ENCODE measurements around the gene OR10A6. TPM values are rescaled to one million over a fixed set of nuclear protein-coding genes. Genes with fewer than 3 reads are reported as not detected.

OR10A6 gene
- total RNA-seq, 1 donor from 2014 or later, result not detected

GRCh38 chr11:7969756-7970646 is 38.9 kb upstream of the OR10A6 start:
- DNase-seq (no peak), ATAC-seq (no peak)
- H3K27me3 ChIP-seq, result no peaks in the 10 kb centered on the region
- H3K36me3 ChIP-seq, result no peaks in the 10 kb centered on the region
- H3K9me3 ChIP-seq, result no peaks in the 10 kb centered on the region
- H3K4me3 ChIP-seq, result no peak overlapping the region
- no peak for TF ChIP-seq CTCF (IDR thresholded peaks at IDR 0.05)
- no peaks in the 10 kb centered on the region for H3K4me1 ChIP-seq
- H3K27ac ChIP-seq, result no peak overlapping the region
- intact Hi-C loops (cut with DNase I), result no loop called here

- DNase-seq (no peak), ATAC-seq (no peak)
- no peaks in the 10 kb centered on the region for H3K4me1 ChIP-seq
- H3K4me3 ChIP-seq, result no peak overlapping the region
- H3K36me3 ChIP-seq, result no peaks in the 10 kb centered on the region
- no peaks in the 10 kb centered on the region for H3K27me3 ChIP-seq
- H3K9me3 ChIP-seq, result no peaks in the 10 kb centered on the region
- TF ChIP-seq CTCF (IDR thresholded peaks at IDR 0.05), result no peak
- intact Hi-C loops (cut with DNase I), result no loop called here
- no peak overlapping the region for H3K27ac ChIP-seq
These were observed 37.6 kb upstream of the OR10A6 start for GRCh38 chr11:7968686-7969085.

GRCh38 chr11:7967826-7968225 is 36.8 kb upstream of the OR10A6 start:
- H3K4me1 ChIP-seq, result no peaks in the 10 kb centered on the region
- no peak for DNase-seq
- no peak for TF ChIP-seq CTCF (IDR thresholded peaks at IDR 0.05)
- H3K27ac ChIP-seq, result no peak overlapping the region
- H3K27me3 ChIP-seq, result no peaks in the 10 kb centered on the region
- no peak for ATAC-seq
- no peaks in the 10 kb centered on the region for H3K9me3 ChIP-seq
- no peaks in the 10 kb centered on the region for H3K36me3 ChIP-seq
- H3K4me3 ChIP-seq, result no peak overlapping the region
- intact Hi-C loops (cut with DNase I), result no loop called here

- Histone ChIP-seq H3K4me3 (no peak overlapping the region), H3K4me1 (no peaks in the 10 kb centered on the region), H3K36me3 (no peaks in the 10 kb centered on the region), H3K27me3 (no peaks in the 10 kb centered on the region), H3K27ac (no peak overlapping the region), H3K9me3 (no peaks in the 10 kb centered on the region)
- intact Hi-C loops (cut with DNase I), result no loop called here
- DNase-seq (no peak), ATAC-seq (no peak)
- no peak for TF ChIP-seq CTCF (IDR thresholded peaks at IDR 0.05)
These were observed 36.0 kb upstream of the OR10A6 start for GRCh38 chr11:7967097-7967496.

GRCh38 chr11:7965386-7965785 is 34.3 kb upstream of the OR10A6 start, which contains the start of gene NLRP10:
Gene NLRP10, minus strand, starts transcription at chr11:7965447. Its CDS starts 1,952 bp downstream, at chr11:7963495.
- DNase-seq, result no peak
- Histone ChIP-seq H3K27me3 (peaks cover 6% of the 10 kb centered on the region), H3K4me3 (no peak within 1 kb of the TSS), H3K27ac (no peak within 1 kb of the TSS), H3K4me1 (no peaks in the 10 kb centered on the region), H3K9me3 (no peaks in the 10 kb centered on the region), H3K36me3 (no peaks in the 10 kb centered on the region)
- TF ChIP-seq CTCF (IDR thresholded peaks at IDR 0.05), result no peak
- intact Hi-C loops (cut with DNase I), result no loop called here
- no peak for ATAC-seq

All from upper lobe of right lung (tissue), 1 donor.